ENCODE measurements around the gene MNT. TPM values are rescaled to one million over a fixed set of nuclear protein-coding genes. Genes with fewer than 3 reads are reported as not detected.
A peak's percentile ranks its signal among the peaks of the same experiment; 100 is the strongest.

The MNT gene
- total RNA-seq, 1 donor from 2014 or later: 32.6 TPM

GRCh38 chr17:2421315-2422147 is 20.7 kb upstream of the MNT start:
- DNase-seq (no peak), ATAC-seq (peak in 1 of 2 donors; percentile 11)
- TF ChIP-seq CTCF (IDR thresholded peaks at IDR 0.05): no peak
- peaks cover 38% of the 10 kb centered on the region for H3K36me3 ChIP-seq
- intact Hi-C loops (cut with DNase I): no loop called here
- no peaks in the 10 kb centered on the region for H3K9me3 ChIP-seq
- H3K4me1 ChIP-seq: no peaks in the 10 kb centered on the region
- H3K4me3 ChIP-seq: no peak overlapping the region
- H3K27me3 ChIP-seq (ENCODE audit: low read depth): no peaks in the 10 kb centered on the region
- H3K27ac ChIP-seq: no peak overlapping the region

GRCh38 chr17:2420176-2420575 is 19.3 kb upstream of the MNT start:
- H3K27ac ChIP-seq: no peak overlapping the region

GRCh38 chr17:2419486-2419885 is 18.6 kb upstream of the MNT start:
- ATAC-seq (no peak), DNase-seq (no peak)
- intact Hi-C loops (cut with DNase I): loop anchor here (5.0 kb wide), 1 partner anchor 37 kb away; no protein-coding TSS in a partner anchor
- Histone ChIP-seq H3K4me3 (no peak overlapping the region), H3K27ac (no peak overlapping the region), H3K36me3 (peaks cover 43% of the 10 kb centered on the region), H3K4me1 (no peaks in the 10 kb centered on the region), H3K27me3 (ENCODE audit: low read depth) (no peaks in the 10 kb centered on the region), H3K9me3 (no peaks in the 10 kb centered on the region)
- TF ChIP-seq CTCF (IDR thresholded peaks at IDR 0.05): no peak

More at GRCh38 chr17:2420176-2420575, 19.3 kb upstream of the MNT start:
- DNase-seq (no peak), ATAC-seq (no peak)
- Histone ChIP-seq H3K36me3 (peaks cover 38% of the 10 kb centered on the region), H3K4me3 (no peak overlapping the region), H3K4me1 (no peaks in the 10 kb centered on the region), H3K27me3 (ENCODE audit: low read depth) (no peaks in the 10 kb centered on the region), H3K9me3 (no peaks in the 10 kb centered on the region)
- intact Hi-C loops (cut with DNase I): no loop called here
- TF ChIP-seq CTCF (IDR thresholded peaks at IDR 0.05): no peak

GRCh38 chr17:2418572-2418971 is 17.7 kb upstream of the MNT start:
- Histone ChIP-seq H3K9me3 (no peaks in the 10 kb centered on the region), H3K4me3 (no peak overlapping the region), H3K27me3 (ENCODE audit: low read depth) (no peaks in the 10 kb centered on the region), H3K27ac (peak overlapping the region; percentile 26), H3K4me1 (no peaks in the 10 kb centered on the region), H3K36me3 (peaks cover 52% of the 10 kb centered on the region)
- peak in 1 of 2 donors; percentile 3 for ATAC-seq
- no peak for TF ChIP-seq CTCF (IDR thresholded peaks at IDR 0.05)
- intact Hi-C loops (cut with DNase I): loop anchor here (5.0 kb wide), 1 partner anchor 36 kb away; no protein-coding TSS in a partner anchor
- no peak for DNase-seq

- intact Hi-C loops (cut with DNase I): loop anchor here (5.0 kb wide), 1 partner anchor 34 kb away; no protein-coding TSS in a partner anchor
- Histone ChIP-seq H3K27ac (no peak overlapping the region), H3K4me3 (no peak overlapping the region), H3K9me3 (no peaks in the 10 kb centered on the region), H3K36me3 (peaks cover 49% of the 10 kb centered on the region), H3K4me1 (no peaks in the 10 kb centered on the region), H3K27me3 (ENCODE audit: low read depth) (no peaks in the 10 kb centered on the region)
- peak; percentile 89 for DNase-seq
- ATAC-seq: peak; percentile 90 to 91
- TF ChIP-seq CTCF (IDR thresholded peaks at IDR 0.05): peak; percentile 100
Observed at GRCh38 chr17:2416010-2416734, 15.3 kb upstream of the MNT start.
